B cell (primary cell): ENCODE data around the gene TEAD1. TPM values are rescaled to one million over a fixed set of nuclear protein-coding genes. Genes with fewer than 3 reads are reported as not detected.

Source experiments
- ATAC-seq: fragments of 200-7000 bp; cut with Tn5 transposase; one replicate; pipeline ENCODE4 v1.10.0; 2021; ENCODE audit warnings: low read depth, mild to moderate bottlenecking, moderate number of reproducible peaks, moderate library complexity
- CTCF ChIA-PET: fragments of 350-600 bp; sonication (Branson Sonifier 250); formaldehyde crosslinking; loops from one replicate; lab custom pipeline; 2021; ENCODE audit warnings: antibody characterized with exemption, inconsistent platforms; lab: Charles Lee
- POLR2A ChIA-PET: fragments of 350-600 bp; sonication (Branson Sonifier 250); formaldehyde crosslinking; loops from one replicate; lab custom pipeline; 2021; ENCODE audit warnings: antibody characterized with exemption; lab: Charles Lee
- DNase-seq: peaks from one replicate; pipeline ENCODE4 v3.0.0; 2013
- H2AFZ ChIP-seq: 2 replicates; pipeline ENCODE4 v1.6.1; 2012; ENCODE audit warnings: mild to moderate bottlenecking, low read depth, low read length; ENCODE audit not compliant: insufficient read depth, poor library complexity, severe bottlenecking
- H3K27ac ChIP-seq, 2 donors: 1 replicate in 1 of 2; 2 replicates in 1 of 2; pipeline ENCODE4 v1.5.1; 2012 to 2013; ENCODE audit warnings: low read length in 2 of 2, mild to moderate bottlenecking in 2 of 2, moderate library complexity in 1 of 2
- H3K27me3 ChIP-seq, 4 experiments: fragments of 200-600 bp in 1 of 4; sonication (generic) in 1 of 4; replicated peaks in 1 of 4; 1 replicate in 2 of 4; 2 replicates in 2 of 4; pipeline versions ENCODE4 v1.6.1 to v1.7.0; 2013 to 2016; ENCODE audit warnings: low read length in 3 of 4, mild to moderate bottlenecking in 2 of 4, mixed read lengths in 1 of 4, moderate library complexity in 1 of 4; ENCODE audit not compliant: insufficient read depth in 4 of 4, control insufficient read depth in 3 of 4; ENCODE audit errors: control extremely low read depth in 1 of 4
- H3K36me3 ChIP-seq, 2 experiments: replicated peaks in 1 of 2; 1 replicate in 1 of 2; 2 replicates in 1 of 2; pipeline versions ENCODE4 v1.6.1 to v1.7.1; 2013; ENCODE audit warnings: low read length in 1 of 2; ENCODE audit not compliant: insufficient read depth in 2 of 2, control insufficient read depth in 1 of 2; ENCODE audit errors: control extremely low read depth in 1 of 2, extremely low read depth in 1 of 2
- H3K4me1 ChIP-seq, 2 donors: fragments of 200-600 bp in 1 of 2; sonication (generic) in 1 of 2; 1 replicate in 1 of 2; 2 replicates in 1 of 2; pipeline versions ENCODE4 v1.5.1 to v1.6.1; 2013 to 2017; ENCODE audit warnings: low read length in 2 of 2; ENCODE audit not compliant: control insufficient read depth in 2 of 2, insufficient read depth in 2 of 2
- H3K4me2 ChIP-seq: replicated peaks from 2 replicates; pipeline ENCODE3; 2012; ENCODE audit warnings: mild to moderate bottlenecking, low read depth, low read length; ENCODE audit not compliant: poor library complexity, severe bottlenecking
- H3K4me3 ChIP-seq, 5 experiments: fragments of 200-600 bp in 1 of 5; sonication (generic) in 1 of 5; 1 replicate in 3 of 5; 2 replicates in 2 of 5; pipeline versions ENCODE4 v1.5.1 to v1.7.0; 2011 to 2016; ENCODE audit warnings: low read length in 4 of 5, mild to moderate bottlenecking in 4 of 5, low read depth in 2 of 5, control low read depth in 1 of 5, moderate library complexity in 1 of 5; ENCODE audit not compliant: insufficient read depth in 1 of 5; ENCODE audit errors: control extremely low read depth in 1 of 5, extremely low read depth in 1 of 5
- H3K79me2 ChIP-seq: fragments of 200-600 bp; sonication (generic); one replicate; pipeline ENCODE4 v1.6.0; 2016; ENCODE audit warnings: low read length; ENCODE audit not compliant: control insufficient read depth, insufficient read depth
- H3K9ac ChIP-seq: fragments of 200-600 bp; sonication (generic); 2 replicates; pipeline ENCODE4 v1.6.1; 2017; ENCODE audit warnings: mild to moderate bottlenecking, low read length, moderate library complexity
- H3K9me3 ChIP-seq, 3 donors: one replicate each; pipeline versions ENCODE4 v1.6.1 to v1.7.1; 2013; ENCODE audit warnings: low read length in 2 of 3; ENCODE audit not compliant: control insufficient read depth in 2 of 3, insufficient read depth in 1 of 3; ENCODE audit errors: control extremely low read depth in 1 of 3
- H4K20me1 ChIP-seq: 2 replicates; pipeline ENCODE4 v1.6.0; 2012; ENCODE audit warnings: mild to moderate bottlenecking, low read length; ENCODE audit not compliant: insufficient read depth, control insufficient read depth, poor library complexity, severe bottlenecking
- H3K27ac Mint-ChIP-seq: one replicate; pipeline ENCODE4 v1.8.0; 2021; ENCODE audit warnings: mixed read lengths
- H3K27me3 Mint-ChIP-seq: one replicate; pipeline ENCODE4 v1.8.0; 2021; ENCODE audit warnings: mixed read lengths
- H3K4me1 Mint-ChIP-seq: one replicate; pipeline ENCODE4 v1.8.0; 2021; ENCODE audit warnings: mixed read lengths
- H3K4me3 Mint-ChIP-seq: one replicate; pipeline ENCODE4 v1.8.0; 2021; ENCODE audit warnings: mixed read lengths
- H3K9me3 Mint-ChIP-seq: one replicate; pipeline ENCODE4 v1.8.0; 2022; ENCODE audit warnings: mixed read lengths; ENCODE audit not compliant: insufficient read depth
- EZH2 ChIP-seq: IDR thresholded peaks from 2 replicates; pipeline ENCODE4 v1.6.1; 2012; ENCODE audit warnings: borderline replicate concordance, low read depth, mild to moderate bottlenecking, moderate library complexity, low read length; ENCODE audit not compliant: insufficient read depth, poor library complexity, severe bottlenecking
- WGBS: methylation state at CpG from one replicate; pipeline ENCODE4 v1.1.5; 2013; ENCODE audit warnings: missing lambda C conversion rate; ENCODE audit not compliant: insufficient coverage; 5-methylcytosine and 5-hydroxymethylcytosine counted together
- intact Hi-C: fragments of 100-400 bp; cut with micrococcal nuclease; formaldehyde crosslinking; loops from one replicate; pipeline ENCODE4 v1.10.0; 2022
- polyA plus RNA-seq: library from polyadenylated mRNA; depleted of rRNA; stranded (reverse); fragments of >200 nt; gene quantifications from 2 replicates; pipeline ENCODE4 v1.2.3, GENCODE V29; 2012
- total RNA-seq, 2 donors: library from RNA; stranded (reverse); fragments of 120-200 nt in 1 of 2; gene quantifications; 1 replicate in 1 of 2; 2 replicates in 1 of 2; pipeline versions ENCODE4 v1.2.3 to v1.2.4, GENCODE V29; 2013 to 2022
- TF ChIP-seq, protein P1 (sequence below): fragments of 200-600 bp; IDR thresholded peaks from one replicate; pipeline ENCODE4 v1.8.0; 2022; ENCODE audit warnings: antibody characterized with exemption, mild to moderate bottlenecking

TEAD1 gene
- total and polyA plus RNA-seq, 2 donors (not counting 1 experiment from before 2014, with no cell fraction given) = 0.30 TPM; not detected in 1

DNA sequence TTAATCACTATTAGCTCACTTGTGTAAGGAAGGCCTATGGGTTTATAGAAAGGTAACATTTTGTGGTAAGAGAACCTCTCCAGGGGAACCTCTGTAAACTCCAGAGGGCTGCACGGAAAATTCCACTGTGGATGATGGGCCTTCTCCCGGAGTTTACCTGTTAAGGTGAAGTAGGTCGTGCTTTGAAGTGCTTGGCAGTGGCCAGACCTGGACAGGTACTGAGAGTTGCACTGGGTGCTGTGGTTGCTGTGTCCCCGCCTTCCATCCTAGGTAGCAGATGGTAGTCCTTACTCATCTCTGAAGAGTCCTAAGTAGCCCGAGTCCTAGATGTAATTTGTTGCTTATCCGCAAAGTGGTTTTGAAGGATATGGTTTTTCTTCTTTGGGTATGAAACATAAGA lies 133.4 kb downstream of the TEAD1 start:
- H3K4me2 ChIP-seq = no peak overlapping the region
- no peak for DNase-seq
- ATAC-seq = no peak
- H3K4me1 ChIP-seq = no peaks in the 10 kb centered on the region
- no peak overlapping the region for H3K27ac ChIP-seq
- Mint-ChIP-seq H3K9me3 (no peaks in the 10 kb centered on the region), H3K27ac (no peak overlapping the region), H3K4me1 (no peaks in the 10 kb centered on the region), H3K4me3 (no peak overlapping the region), H3K27me3 (peaks cover 11% of the 10 kb centered on the region)
- H3K79me2 ChIP-seq = no peaks in the 10 kb centered on the region
- no peaks in the 10 kb centered on the region for H4K20me1 ChIP-seq
- TF ChIP-seq, protein P1, sequence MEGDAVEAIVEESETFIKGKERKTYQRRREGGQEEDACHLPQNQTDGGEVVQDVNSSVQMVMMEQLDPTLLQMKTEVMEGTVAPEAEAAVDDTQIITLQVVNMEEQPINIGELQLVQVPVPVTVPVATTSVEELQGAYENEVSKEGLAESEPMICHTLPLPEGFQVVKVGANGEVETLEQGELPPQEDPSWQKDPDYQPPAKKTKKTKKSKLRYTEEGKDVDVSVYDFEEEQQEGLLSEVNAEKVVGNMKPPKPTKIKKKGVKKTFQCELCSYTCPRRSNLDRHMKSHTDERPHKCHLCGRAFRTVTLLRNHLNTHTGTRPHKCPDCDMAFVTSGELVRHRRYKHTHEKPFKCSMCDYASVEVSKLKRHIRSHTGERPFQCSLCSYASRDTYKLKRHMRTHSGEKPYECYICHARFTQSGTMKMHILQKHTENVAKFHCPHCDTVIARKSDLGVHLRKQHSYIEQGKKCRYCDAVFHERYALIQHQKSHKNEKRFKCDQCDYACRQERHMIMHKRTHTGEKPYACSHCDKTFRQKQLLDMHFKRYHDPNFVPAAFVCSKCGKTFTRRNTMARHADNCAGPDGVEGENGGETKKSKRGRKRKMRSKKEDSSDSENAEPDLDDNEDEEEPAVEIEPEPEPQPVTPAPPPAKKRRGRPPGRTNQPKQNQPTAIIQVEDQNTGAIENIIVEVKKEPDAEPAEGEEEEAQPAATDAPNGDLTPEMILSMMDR = no peak
- no peak for TF ChIP-seq EZH2
- intact Hi-C loops = no loop called here
- no peak overlapping the region for H3K9ac ChIP-seq
- POLR2A ChIA-PET = no interaction called here
- peaks cover 0 to 3% (median 0%) of the 10 kb centered on the region in 3 donors for H3K9me3 ChIP-seq
- 75% methylated on average over 2 of the region's 6 CpGs for WGBS
- CTCF ChIA-PET = no interaction called here
- H2AFZ ChIP-seq = no peak overlapping the region
- no peak overlapping the region for H3K4me3 ChIP-seq
- H3K36me3 ChIP-seq = no peaks in the 10 kb centered on the region
- H3K27me3 ChIP-seq = no peaks in the 10 kb centered on the region

DNA sequence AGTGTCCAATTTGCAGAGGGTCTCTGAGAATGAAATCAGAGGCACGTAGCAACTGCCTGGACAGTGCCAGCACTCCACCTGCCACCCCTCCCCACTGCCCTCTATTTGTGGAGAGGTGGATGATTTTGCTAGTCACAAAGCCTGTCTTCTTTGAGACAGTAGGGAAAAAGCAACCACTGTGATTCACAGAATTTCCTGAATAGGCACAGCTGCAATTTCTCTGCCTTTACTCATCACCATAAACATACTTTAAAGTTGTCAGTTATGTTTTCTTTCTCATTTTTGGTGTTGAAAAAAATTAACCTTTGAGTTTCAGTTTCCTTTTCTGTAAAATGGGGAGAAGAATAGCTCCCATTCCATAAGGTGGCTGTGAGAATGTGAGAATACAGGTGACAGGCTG lies 134.3 kb downstream of the TEAD1 start:
- Mint-ChIP-seq H3K27me3 (peaks cover 8% of the 10 kb centered on the region), H3K9me3 (no peaks in the 10 kb centered on the region), H3K4me3 (no peak overlapping the region), H3K4me1 (no peaks in the 10 kb centered on the region), H3K27ac (no peak overlapping the region)
- no CpG with 5 or more reads among the region's 1 CpG for WGBS
- ChIA-PET POLR2A (no interaction called here), CTCF (no interaction called here)
- Histone ChIP-seq H3K4me1 (no peaks in the 10 kb centered on the region), H3K79me2 (no peaks in the 10 kb centered on the region), H3K27ac (no peak overlapping the region), H3K9me3 (peaks cover 0 to 3% (median 0%) of the 10 kb centered on the region in 3 donors), H4K20me1 (no peaks in the 10 kb centered on the region), H3K9ac (no peak overlapping the region), H3K4me3 (no peak overlapping the region), H3K27me3 (no peaks in the 10 kb centered on the region), H2AFZ (no peak overlapping the region), H3K36me3 (no peaks in the 10 kb centered on the region), H3K4me2 (no peak overlapping the region)
- DNase-seq = no peak
- intact Hi-C loops = no loop called here
- ATAC-seq = no peak
- no peak for TF ChIP-seq EZH2
- TF ChIP-seq, protein P1 = no peak
